G401 (cell line): Measurements from ENCODE around the gene GRAMD1B. TPM values are rescaled to one million over a fixed set of nuclear protein-coding genes. Genes with fewer than 3 reads are reported as not detected.

ENCODE experiments used
- DNase-seq: peaks from one replicate; pipeline ENCODE4 v3.0.0-alpha.2; 2015; ENCODE audit warnings: low spot score
- in situ Hi-C: cut with HindIII; loops from 2 replicates; pipeline ENCODE4 v1.10.0; 2016; ENCODE audit warnings: low sequenced_read_pairs, mixed read lengths
- total RNA-seq: library from RNA; depleted of rRNA; stranded (reverse); fragments of >200 nt; shearing (Covaris generic); gene quantifications from 2 replicates; pipeline ENCODE4 v1.2.3, GENCODE V29; 2014

GRAMD1B gene
- total RNA-seq, 1 experiment from 2014 or later: 31.0 TPM

DNA sequence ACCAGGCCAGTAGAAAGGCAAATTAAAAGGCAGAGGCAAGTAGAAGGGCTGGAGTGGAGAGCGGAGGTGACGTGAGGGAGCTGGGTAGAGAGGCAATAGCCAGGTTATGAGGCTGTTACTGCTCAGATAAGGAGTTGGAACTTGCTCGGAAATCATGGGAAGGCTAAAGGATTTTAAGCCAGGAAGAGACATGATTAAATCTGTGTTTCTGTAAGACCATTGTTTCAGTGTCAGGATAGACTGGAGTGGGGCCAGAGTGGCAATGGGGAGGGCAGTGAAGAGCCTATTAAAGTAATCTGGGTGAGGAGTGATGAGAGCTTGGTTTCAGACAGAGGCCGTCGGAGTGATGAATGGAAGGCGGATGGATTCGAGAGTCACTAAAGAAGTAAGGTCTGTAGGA lies 39.0 kb downstream of the GRAMD1B start:
- peak; percentile 33 for DNase-seq
- in situ Hi-C loops: no loop called here

DNA sequence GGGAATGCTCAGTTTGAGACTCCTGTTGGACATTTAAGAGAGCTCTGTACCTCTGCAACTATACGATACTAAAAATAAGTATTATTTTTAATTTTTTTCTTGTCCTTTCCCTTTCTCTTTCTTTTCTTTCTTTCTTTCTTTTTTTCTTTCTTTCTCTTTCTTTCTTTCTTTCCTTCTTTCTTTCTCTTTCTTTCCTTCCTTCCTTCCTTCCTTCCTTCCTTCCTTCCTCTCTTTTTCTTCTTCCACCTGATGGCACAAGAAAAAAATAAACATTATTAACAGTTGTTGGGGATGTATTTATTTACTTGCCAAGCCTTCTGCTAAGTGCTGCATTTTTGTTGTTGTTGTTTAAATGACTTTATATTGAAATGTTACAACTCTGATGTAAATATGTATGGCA lies 39.5 kb downstream of the GRAMD1B start:
- in situ Hi-C loops: no loop called here
- no peak for DNase-seq

GRCh38 chr11:123470842-123471241 lies 40.8 kb downstream of the GRAMD1B start:
- DNase-seq: no peak
- in situ Hi-C loops: no loop called here

DNA sequence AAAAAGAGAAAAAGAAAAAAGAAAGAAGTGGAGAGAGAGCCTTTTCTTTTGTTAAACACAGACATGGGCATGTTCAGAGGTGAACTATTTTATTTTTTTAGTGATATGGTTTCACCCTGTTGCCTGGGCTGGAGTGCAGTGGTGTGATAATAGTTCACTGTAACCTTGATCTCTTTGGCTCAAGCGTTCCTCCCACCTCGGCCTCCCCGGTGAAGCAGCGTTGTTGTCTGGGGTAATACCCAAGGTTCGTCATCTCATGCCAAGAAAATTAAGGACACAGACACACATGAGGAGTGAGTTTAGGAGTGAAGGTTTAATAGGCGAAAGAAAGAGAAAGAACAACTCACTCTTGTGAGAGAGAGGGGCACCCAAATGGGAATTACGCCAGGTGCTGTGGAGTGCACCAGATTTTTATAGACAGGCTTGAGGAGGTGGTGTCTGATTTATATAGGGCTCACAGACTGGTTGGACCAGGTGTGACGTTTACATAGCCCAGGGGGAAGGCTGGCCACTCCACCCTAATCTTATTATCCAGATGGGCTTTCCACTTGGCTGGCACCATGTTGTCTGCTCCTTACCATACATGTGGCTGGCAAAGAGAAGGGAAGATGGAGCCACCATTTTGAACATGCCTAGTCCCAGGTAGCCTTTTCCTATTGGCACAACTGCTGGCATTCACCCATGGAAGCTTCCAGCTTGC lies 42.3 kb downstream of the GRAMD1B start:
- in situ Hi-C loops: no loop called here

DNA sequence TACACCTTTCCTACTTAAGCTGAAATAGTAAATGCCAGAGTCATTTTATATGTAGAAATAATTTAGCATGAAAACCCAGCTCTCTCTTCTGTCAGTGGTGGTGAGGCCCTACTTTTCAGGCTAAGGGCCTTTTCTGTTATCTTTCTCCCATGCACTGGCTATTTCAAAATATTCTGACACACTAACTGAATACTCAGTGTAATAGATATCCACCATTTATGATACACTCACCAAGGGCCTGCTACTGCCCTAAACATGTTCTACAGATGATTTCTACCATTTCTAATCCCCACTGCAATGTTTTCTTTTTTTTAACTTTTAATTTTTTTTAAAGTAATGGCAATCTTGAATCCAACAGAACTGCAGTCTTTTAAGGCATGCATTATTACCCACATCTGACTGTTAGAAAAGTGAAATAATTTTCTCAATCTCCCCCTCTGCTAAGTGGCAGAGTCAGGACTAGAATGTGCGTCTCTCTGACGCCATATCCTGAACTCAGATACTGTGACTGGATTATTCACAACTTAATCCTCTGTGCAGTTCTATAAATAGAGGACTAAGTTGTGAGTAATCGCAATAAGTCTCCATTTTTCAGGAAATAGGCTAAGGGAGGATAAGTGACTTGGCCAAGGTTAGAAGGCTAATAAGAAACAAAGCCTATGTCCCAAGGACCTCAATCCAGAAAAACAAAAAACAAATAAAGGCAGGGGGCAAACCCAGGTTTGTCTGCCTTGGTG lies 44.0 kb downstream of the GRAMD1B start:
- in situ Hi-C loops: no loop called here
- DNase-seq: no peak

More for the DNA sequence above, 42.3 kb downstream of the GRAMD1B start:
- no peak for DNase-seq

- DNase-seq: peak; percentile 82
- in situ Hi-C loops: no loop called here
Measured at GRCh38 chr11:123474994-123475393, 44.9 kb downstream of the GRAMD1B start.

- in situ Hi-C loops: no loop called here
- DNase-seq: peak; percentile 76
Measured at GRCh38 chr11:123475469-123475868, 45.4 kb downstream of the GRAMD1B start.

DNA sequence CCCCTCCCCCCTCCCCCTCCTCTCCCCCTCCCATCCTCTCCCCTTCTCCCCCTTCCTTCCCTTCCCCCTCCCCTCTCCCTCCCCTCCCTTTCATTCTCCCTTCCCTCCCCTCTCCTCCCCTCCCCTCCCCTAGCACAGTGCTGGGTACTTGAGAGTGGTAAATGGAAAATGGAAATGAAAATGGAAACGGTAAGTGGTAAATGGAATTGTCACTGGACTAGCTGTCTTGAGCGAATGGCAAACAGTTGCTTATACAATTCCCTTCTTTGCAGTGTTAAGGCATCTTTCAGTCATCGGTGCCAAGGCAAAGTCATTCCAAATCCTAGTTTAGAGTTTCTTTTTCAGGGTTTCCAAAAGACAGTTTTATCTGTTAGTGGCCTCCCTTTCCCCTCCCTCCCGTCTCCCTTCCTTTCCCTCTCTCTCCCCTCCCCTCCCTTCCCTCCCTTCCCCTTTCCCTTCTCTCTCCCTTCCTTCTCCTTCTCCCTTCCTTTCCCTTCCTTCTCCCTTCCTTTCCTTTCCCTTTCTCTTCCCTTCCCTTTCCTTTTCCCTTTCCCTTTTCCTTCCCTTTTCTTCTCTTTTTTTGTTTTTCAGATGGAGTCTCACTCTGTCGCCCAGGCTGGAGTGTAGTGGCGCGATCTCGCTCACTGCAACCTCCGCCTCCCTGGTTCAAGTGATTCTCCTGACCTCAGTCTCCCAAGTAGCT lies 47.3 kb downstream of the GRAMD1B start:
- no peak for DNase-seq
- in situ Hi-C loops: no loop called here

DNA sequence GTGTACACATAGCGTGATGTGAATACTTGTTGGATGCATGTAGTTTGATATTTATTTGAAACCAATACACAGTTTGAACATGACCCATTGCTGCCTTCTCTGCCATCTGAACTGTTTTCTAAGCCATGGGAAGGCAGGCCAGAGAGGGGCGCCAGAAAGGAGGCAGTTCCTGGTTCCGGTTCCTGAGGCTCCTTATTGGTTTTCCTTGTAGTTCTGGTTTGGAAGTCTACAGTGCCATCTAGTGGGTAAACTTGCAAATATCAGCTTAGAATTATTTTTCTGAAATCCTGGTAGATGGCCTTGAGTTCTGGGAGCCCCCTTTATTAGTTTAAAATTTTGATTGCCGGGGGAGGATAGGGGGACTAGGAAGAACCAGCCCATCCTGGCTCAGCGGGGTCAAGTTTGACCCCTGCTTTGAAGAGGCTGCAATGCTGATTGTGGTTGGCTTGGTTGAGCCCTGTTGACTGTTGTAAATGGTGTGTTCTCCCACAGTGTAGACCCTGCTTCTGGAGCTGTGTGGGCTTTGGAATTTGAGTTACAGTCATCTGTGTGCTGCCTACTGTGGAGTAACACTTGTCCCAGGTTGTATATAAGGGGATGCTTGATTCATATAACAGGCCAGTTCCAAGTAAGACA lies 48.4 kb downstream of the GRAMD1B start:
- peak; percentile 93 for DNase-seq
- in situ Hi-C loops: no loop called here

GRCh38 chr11:123479048-123479837 lies 49.2 kb downstream of the GRAMD1B start:
- DNase-seq: no peak
- in situ Hi-C loops: no loop called here

GRCh38 chr11:123480290-123480815 lies 50.3 kb downstream of the GRAMD1B start:
- DNase-seq: no peak
- in situ Hi-C loops: no loop called here

DNA sequence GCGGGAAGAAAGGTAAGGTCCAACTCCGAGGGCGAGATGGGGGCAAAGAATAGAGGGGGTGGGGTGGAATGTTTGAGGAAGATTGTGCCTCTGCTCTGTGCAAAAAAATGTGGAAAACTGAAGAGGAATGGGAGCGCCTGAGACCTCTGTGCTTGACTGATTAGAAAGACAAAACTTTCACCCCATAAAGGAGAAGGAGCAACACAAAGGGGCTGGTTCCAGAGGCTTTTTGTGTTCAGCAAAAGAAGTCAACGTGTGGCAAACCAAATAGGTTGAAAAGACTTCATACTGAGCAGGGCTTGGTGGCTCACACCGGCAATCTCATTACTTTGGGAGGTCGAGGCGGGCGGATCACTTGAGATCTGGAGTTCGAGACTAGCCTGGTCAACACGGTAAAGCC lies 50.8 kb downstream of the GRAMD1B start:
- in situ Hi-C loops: no loop called here
- no peak for DNase-seq

GRCh38 chr11:123481640-123482039 lies 51.6 kb downstream of the GRAMD1B start:
- no peak for DNase-seq
- in situ Hi-C loops: no loop called here

DNA sequence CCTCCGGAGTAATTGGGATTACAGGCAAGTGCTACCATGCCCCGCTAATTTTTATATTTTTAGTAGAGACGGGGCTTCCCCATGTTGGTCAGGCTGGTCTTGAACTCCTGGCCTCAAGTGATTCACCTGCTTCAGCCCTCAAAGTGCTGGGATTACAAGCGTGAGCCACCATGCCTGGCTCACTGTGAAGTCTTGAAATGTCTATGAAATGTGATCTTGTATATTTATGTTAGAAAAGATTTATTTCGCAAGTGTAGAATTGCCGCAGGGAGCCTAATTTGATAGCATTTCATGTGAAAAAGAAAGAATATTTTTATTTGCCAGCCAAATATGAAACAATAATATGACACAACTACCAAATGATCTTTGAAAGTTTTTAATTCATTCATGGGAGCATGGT lies 52.1 kb downstream of the GRAMD1B start:
- DNase-seq: no peak
- in situ Hi-C loops: no loop called here

DNA sequence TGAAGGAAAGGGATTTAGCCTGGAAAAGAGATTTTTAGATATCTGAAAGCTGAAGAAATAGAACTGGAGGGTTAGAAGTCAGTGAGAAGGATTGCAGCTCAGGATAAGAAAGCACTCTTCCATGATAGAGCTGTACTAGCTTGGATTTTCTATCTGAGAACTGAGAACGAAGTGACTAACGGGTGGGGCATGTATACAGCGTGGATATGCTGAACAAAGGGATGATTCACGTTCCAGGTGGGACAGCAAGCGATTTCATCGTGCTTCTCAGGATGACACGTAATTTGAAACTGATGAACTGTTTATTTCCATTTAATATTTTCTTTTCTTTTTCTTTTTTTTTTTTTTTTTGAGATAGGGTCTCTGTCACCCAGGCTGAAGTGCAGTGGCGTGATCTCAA lies 53.0 kb downstream of the GRAMD1B start:
- DNase-seq: no peak
- in situ Hi-C loops: no loop called here

- in situ Hi-C loops: no loop called here
Measured at GRCh38 chr11:123483466-123483865, 53.4 kb downstream of the GRAMD1B start.

GRCh38 chr11:123484448-123484847 lies 54.4 kb downstream of the GRAMD1B start:
- in situ Hi-C loops: no loop called here
- no peak for DNase-seq

More at GRCh38 chr11:123483466-123483865, 53.4 kb downstream of the GRAMD1B start:
- no peak for DNase-seq

- in situ Hi-C loops: no loop called here
- DNase-seq: no peak
Measured at GRCh38 chr11:123487157-123487744, 57.2 kb downstream of the GRAMD1B start.
